GM21390 (cell line): ENCODE measurements around the gene ZNF319.

Experiments
- ATAC-seq: cut with Tn5 transposase; IDR thresholded peaks from one replicate; pipeline ENCODE4 v1.9.1; 2021; ENCODE audit not compliant: unreplicated experiment

Gene ZNF319

DNA sequence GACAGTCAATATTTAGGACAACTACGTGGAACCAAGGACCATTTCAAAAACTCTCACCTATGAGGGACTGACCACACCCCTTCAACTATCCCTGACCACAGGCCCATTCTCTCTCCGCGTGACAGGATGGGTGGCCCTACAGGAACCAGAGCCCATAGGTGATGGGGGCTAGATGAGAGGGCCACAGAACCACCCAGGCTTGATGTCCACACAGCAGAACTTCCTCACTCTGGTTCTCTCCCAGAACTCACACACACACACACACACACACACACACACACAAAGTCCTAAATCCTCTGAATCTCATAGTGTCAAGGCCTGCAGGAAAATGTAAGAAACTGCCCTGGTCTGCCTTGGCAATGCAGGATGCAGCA lies 1.5 kb downstream of the ZNF319 start:
- ATAC-seq = no peak

DNA sequence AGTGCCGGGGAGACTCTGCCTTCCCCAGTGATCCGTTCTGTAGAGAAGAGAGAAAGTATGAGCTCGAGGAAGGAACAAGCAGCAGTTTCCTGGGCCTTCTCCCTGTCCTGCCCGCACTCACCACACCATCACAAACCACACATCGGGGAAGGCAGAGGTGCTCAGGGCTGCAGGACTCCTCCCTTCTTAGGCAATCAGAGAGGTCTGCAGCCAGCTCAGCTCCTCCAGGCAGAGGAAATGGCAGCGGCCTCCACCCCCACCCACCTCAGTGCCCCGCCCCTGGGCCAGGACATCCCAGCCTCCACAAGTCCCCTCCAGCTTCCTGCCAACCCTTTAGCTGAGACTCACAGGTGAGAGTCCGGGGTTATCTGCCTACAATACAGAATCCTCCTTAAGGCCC lies 2.0 kb downstream of the ZNF319 start:
- no peak for ATAC-seq

DNA sequence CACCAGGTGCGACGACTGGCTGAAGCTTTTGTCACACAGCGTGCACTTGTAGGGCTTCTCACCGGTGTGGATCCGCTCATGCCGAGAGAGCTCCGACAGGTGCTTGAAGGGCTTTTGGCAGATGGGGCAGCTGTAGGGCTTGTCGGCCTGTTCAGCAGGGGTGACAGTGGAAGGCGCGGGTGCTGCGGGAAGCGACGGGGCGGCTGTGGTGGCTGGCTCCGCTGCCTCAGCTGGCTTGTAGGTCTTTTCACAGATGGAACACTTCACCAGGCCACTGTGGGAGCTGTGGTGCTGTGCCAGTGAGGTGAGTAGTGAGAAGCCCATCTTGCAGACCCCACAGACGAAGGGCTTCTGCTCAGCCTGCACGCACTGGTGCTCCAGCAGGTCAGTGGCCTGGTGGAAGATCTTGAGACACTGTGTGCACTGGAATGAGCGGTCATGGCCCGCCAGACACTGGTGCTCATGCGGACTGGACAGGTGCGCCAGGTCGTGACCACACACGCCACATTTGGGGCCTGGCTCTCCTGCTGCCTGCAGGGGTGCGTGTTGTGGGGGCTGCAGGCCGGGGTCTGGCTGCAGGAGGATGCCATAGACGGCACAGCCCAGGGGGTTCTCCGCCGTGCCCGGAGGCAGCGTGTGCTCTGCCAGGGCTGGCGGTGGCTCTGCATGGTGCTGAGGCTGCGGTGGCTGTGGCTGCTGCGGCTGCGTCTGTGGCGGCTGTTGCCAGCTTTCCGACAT lies 2.8 kb downstream of the ZNF319 start:
- no peak for ATAC-seq

DNA sequence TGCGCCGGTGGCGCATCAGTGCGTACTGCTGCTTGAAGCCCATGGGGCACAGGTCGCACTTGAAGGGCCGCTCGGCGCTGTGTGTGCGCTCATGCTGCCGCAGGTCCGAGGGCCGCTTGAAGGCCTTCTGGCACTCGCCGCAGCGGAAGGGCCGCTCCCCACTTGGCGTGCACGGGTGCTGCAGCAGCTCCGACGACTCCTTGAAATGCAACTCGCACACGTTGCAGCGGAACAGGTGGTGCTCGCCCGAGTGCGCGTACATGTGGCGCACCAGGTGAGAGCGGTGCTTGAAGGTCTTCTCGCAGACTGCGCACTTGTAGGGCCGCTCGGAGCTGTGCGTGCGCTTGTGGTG lies 3.3 kb downstream of the ZNF319 start:
- no peak for ATAC-seq

DNA sequence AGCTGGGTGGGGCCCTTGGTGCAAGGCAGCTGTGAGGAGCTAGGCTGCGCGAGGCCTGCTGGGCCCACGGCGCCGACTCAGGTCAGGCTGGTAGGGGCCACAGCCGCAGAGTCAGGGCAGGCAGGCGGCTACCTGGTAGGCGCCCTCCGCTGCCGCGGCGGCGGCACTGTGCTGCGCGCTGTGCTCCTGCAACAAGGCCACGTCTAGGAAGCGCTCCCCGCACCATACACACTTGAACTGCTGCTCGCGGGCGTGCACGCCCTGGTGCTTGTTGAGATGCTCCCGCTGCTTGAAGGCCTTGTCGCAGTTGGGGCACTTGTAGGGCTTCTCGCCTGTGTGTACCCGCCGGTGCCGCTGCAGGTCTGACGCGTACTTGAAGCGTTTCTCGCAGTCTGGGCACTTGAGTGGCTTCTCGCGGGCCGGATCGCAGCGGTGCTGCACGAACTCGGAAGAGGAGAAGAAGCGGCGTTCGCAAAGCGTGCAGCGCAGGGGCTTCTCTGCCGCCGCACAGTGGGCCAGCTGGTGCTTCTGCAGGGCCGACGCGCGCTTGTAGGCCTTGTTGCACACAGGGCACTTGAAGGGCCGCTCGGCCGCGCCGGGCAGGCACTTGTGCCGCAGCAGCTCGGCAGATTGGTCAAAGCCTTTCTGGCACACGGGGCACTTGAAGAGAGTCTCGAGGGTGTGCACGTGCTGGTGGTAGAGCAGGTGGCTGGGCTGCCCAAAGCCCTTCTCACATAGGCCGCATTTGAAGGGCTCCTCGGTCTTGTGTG lies 3.9 kb downstream of the ZNF319 start:
- ATAC-seq = no peak

DNA sequence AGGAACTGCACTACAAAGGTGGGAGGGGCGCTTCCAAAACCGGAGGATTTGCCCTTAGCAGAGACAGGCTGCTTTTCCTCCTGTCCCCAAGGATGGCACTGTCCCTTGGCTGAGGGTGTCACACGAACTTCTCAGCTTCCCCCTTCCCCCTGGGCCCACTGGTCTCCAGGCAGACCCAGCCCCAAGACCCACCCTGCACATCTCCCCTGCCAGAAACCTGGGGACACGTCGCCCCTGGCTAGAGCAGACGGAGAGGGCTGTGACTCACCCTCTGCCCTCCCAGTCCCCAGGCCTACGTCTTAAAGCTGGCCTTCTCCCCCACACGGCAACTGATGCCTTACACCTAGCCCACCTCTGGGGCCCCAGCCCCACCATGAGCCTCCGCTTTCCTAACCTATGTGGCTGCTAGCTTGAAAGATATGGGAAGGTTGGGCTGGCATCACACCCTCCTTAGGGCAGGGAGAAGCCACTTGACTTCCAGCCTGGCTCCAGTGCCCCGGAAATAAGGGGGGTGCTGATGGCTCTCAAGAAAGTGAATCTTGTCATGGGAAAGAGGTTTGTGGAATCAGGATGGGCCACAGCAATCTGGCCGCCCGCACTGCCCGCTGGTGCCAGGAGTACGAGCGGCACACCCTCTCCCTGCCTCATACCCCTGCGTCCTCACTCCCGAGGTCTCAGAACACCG lies 4.6 kb downstream of the ZNF319 start:
- ATAC-seq = no peak

DNA sequence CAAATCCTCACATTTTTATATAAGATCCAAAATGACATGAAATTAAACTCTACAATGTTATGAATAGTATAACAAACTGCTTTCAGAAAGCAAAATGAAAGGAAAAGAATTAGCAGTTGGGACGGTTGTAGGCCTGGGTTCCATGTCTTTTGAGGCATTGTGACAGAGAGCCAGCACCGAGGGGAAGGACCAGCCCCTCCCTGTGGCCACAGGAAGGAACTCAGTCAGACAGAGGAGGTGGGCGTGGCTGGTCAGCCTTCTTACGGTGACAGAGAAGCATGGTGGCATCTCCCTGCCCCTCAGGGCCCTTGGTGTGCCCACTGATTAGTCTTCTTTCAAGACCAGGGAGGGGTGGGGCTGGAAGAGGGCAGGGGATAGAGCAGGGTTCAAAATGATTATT lies 5.7 kb downstream of the ZNF319 start:
- no peak for ATAC-seq

DNA sequence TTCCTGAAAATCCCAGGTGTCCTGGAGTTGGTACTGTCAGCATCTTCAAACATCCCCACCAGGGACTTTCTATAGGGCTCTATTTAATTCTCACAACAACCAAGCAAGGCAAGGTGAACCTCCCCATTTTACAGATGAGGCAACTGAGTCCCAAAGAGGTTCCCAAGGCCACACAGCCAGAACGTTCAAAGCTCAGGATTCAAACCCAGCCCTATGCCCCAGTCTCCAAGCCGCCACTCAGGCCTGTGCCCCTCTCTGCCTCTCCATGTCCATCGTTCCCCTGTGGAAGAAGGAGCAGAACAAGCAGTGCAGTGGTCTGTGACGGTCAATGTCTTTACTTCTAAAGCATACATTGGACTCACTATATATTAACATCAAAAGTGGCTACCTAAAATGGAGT lies 6.1 kb downstream of the ZNF319 start:
- no peak for ATAC-seq

DNA sequence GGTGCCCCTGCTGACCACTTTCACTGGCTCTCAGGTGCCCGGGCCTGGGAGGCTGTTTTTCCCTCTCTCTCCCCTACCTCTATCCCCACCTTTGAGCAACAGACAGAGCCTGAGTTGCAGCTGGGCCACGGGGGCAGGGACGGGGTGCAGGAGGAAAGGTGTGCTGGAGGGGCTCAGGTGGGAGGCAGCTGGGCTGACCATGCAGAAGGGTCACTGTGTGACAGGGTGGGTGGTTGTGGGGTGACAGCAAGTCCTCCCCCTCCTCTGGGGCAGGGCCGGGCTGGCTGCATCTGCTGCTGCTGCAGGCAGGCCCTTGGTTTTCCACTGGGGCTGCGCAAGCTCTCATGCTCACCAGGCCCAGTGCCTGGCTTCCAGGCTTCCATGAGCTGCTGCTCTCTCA lies 6.6 kb downstream of the ZNF319 start:
- no peak for ATAC-seq

DNA sequence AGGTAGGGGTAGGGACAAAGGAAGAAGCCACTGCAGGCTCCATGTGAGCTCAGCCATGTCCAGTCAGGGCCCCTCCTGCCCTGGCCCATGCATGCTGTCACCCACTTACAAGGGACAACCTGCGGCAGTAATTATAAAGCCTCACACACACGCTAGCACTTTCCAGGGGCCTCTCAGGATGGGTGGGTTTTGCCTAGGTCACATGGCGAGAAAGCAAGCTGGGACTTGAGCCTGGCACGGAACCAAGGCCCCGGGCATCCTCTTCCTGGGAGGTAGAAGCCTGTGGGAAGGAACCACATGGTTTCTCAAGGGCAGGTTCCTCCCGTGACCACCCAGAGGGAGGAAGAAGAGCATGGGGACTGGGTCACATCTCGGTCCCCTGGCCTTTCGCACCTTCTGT lies 7.0 kb downstream of the ZNF319 start:
- no peak for ATAC-seq

DNA sequence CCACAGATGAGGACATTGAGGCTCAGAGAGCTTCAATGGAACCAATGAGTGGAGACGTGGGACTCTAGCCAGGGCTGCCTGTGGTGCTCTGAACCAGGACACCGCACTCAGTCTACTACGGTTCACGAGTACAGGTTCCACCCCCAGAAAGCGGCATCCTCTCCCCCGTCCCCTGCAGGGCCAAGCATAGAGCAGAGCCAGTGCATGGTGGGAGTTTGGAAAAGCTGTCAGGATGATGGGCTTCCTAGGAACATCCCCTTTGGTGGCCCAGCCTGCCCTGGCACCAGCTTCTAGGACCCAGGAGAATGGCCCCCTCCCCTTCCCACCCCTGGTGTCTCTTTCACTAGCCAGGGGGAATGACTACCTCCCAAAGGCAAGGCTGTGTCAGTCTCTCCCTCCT lies 8.4 kb downstream of the ZNF319 start:
- ATAC-seq = no peak

DNA sequence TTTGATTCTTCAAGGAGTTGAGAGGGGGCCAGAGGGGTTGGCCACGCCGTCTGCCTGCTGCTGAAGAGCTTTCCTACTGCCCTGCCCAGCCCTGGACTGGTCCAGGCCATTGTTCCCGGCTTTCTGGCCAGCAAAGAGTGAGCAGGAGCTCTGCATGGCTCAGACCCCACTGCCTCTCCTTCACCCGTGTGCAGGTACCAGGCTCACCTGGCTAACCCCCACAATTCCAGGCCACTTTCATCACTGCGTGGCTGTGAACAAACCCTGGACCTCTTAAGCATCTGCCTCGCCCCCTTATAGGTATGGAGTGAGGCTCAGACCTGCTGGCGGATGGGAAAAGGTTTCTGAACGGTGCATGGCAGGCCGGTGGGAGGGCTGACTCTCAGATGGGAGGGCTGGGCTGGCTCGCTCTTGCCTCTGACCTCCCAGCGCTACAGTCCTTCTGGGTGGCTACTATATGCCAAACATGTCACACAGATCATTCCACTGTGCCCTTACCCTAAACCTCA lies 8.9 kb downstream of the ZNF319 start:
- no peak for ATAC-seq

DNA sequence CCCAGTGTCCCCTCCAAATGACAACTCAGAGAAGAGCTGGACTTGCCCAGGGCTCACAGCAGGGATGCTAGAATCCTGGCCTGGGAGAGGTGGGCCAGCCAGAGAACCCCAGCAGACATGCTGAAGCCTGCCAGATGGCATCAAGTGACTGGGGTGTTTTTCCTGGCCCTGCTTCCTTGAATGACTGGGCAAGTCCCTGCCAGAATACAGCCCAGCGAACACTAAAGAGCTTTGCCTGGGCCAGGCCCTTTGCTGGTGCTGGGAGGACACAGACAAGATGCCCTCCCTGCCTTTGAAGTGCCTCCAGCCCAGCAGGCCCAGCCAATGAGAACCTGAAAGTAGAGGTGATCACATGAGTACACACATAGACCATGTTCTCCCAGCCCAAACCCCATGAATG lies 11.5 kb downstream of the ZNF319 start:
- ATAC-seq = no peak

DNA sequence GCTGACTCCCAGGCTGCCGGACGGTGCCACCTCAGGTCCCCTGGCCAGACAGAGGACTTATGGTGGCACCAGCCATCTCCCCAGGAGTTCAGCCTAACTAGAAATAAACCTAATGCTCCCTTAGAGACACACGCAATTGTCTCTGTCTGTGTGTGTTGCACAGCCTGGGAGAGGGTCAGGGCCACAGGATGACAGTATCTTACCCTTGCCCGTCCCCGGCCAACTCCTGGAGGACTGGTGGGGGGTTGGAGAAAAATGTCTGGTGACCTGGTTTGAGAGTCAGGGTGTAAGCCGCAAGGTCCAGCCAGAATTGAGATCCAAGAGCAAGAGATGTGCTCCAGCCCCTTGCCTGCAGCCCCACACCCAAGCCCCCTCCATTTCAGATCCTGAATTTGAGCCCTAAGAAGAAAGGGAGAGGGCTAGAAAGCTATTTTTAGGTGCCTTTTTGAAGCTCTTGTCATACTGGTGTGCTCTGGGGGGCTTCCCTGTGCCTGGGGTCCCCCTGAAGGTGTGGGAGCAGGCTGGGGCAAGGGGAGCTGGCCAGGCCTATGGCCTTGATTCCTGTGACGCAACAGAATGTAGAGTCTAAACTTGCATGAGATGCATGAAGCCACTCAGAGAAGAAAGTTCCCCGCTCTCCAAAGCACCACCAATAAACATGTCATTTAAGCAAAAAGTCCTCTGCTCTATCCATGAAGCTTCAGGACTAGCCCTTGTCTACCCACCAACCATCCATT lies 12.9 kb downstream of the ZNF319 start:
- no peak for ATAC-seq

DNA sequence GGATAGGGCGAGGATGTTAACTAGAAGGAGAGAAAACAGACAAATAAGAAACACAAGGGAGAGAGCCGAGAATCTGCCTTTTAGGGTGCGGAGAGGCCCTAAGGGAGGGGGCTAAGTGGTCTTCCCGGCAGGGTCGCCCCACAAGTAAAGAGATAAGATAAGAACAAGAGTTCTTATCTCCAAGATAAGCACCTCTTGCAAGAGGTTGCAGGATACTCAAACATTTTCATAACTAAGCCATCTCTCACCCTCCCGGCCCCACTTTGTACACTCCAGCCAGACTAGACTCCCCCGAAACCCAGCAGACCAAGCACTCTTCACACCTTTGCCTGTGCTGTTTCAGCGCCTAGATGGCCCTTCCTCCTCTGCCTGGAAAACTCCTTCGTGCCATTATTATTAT lies 14.3 kb downstream of the ZNF319 start:
- ATAC-seq = no peak

DNA sequence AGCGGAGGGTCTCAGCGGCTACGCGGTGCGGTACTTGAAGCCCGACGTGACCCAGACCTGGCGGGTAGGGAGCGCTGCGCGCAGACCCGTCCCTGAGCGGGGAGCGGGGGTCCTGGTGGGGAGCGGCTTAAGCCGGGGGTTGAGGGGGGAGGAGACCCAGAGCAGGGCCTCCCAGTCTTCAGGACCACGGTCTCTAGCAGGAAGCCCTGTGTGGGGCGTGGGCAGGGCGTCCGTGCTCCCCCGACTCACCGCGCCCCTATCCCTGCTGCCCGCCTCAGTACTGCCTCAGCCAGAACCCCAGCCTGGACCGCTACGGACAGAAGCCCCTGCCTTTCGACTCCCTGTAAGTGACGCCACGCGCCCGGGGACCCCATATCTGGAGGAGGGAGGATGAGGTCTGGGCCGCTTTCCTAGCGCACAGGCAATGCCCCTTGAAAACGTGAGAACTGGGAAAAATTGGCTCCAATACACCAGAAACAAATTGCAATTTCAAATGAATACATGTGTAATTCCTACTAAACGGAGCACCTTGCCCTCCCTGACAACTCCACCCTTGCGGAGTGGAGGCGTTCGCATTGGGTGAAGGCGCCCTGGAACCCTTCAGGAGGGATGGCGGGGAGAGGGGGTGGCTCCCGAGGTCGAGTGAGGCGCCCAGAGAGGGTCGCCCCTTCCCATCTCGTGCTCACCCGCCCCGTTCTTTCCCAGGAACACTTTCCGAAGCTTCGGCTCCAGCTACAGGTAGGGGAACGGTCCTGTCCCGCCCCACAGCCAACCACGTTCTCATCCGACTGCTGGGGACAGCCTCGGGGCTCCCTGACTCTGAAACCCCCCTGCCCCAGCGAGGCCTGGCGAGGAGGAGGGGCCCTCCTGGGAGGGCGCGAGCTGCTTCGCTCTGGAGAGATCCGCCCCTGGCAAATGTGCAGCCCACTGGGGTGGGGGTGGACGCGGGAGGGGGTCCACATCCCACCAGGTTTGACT lies 15.0 kb downstream of the ZNF319 start:
- peak; percentile 13 for ATAC-seq

DNA sequence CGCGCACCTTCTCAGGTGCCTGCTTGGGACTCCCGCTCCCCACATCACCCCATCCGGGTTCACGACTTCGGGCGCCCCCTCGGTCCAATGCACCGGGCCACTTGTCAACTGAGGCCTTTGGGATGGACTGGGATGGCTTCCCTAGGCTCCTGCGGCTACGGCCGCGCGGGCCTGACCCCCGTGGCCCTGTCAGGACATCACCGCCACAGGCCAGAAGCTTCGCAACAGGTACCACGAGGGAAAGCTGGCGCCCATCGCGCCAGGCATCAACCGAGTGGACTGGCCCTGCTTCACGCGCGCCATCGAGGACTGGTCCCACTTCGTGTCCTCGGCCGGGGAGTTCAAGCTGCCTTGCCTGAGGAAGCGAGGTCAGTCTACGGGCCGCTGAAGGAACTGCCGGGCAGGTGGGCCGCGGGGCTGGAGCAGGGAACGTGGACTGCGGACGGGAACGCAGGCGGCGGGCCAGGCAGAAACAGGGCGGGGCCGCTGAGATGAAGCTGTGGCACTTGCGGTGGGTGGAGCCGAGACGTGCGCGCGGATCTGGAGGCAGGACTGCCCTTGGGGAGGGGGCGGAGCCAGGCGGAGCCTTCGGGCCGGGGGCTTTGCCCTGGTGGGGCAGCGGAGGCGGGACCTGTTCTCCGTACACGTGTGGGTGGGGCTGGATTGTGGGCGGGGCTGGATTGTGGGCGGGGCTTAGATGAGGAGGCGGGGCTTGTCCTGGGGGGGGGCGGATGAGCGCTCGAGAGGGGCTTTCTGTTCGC lies 15.8 kb downstream of the ZNF319 start:
- ATAC-seq = peak; percentile 77

DNA sequence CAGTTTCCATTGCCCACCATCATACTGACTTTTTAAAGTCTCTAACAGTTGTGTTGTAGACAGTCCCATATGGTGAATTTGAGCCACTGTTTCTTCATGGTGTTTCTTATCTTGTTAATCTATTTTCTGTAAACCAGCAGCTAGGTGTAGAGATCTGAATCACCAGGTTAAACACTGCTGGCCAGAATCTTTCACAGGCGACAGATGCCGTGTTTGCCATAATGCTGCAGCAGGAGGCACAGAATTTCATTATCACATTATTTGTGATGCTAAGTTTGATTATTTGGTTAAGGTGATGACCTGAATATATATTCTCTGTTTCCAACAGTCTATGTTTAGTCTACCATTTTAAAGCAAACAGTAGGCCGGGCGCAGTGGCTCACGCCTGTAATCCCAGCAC lies 18.1 kb downstream of the ZNF319 start:
- no peak for ATAC-seq

DNA sequence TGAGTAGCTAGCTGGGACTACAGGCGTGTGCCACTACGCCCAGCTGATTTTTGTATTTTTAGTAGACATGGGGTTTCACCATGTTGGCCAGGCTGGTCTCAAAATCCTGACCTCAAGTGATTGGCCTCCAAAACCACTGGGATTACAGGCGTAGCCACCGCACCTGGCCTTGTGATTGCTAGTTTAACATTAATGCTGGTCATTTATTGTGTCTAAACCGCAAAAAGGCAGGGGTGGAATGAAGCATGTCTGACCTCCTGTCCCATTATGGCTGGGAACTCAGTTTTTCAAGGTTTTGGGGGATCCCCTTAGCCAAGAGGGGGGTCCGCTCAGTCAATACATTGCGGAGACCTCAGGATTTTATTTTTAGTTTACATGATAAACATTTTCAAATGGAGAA lies 18.8 kb downstream of the ZNF319 start:
- no peak for ATAC-seq
